ENCODE data around the gene C17orf100.

Gene C17orf100

DNA sequence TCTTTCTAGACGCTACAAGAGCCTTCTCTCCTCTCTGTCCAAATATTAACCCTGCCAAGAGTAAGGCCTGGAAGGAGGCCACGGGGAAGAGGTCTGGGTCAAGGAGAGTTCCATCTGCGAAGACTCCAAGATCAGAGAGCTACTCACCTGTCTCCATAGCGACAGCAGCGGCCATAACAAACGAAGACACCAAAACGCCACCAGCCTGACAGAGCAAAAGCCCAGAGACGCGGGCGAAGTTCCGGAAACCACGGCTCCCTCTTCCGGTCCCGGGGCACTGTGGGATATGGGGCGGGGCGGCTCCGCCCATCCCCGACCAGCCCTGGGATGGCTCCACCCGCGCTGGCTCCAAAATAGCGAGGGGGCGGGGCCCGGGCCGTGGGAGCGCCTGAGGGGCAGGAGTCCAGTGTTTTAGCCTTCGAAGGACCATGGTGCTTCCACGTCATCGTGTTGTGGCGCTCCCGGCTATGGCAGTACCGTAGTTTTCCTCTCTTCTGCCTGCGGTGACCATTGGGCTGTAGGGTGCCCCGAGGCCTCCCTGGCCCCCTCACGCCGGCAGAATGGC lies at the start of gene C17orf100, which contains the start of gene MED31:
C17orf100 (plus strand) TSS at position 409 of the 565 bp plus-strand sequence; CDS start at position 561, 152 bp downstream.
MED31 (minus strand) TSS at position 252 of the 565 bp plus-strand sequence; CDS start at position 175, 77 bp downstream.
- H3K27me3 ChIP-seq (ENCODE audit: control insufficient read depth, insufficient read depth, low read length), result peaks cover 3% of the 10 kb centered on the region
- H3K9ac ChIP-seq (ENCODE audit: low read length), result peak within 1 kb of the TSS; percentile 50
- peaks cover 2% of the 10 kb centered on the region for H3K36me3 ChIP-seq (ENCODE audit: control insufficient read depth, insufficient read depth, low read length)
- H3K4me3 ChIP-seq (ENCODE audit: low read length), result peak within 1 kb of the TSS; percentile 90
- peaks cover 13% of the 10 kb centered on the region for H3K4me1 ChIP-seq (ENCODE audit: control insufficient read depth, insufficient read depth, low read length)
- peak within 1 kb of the TSS; percentile 89 for H3K27ac ChIP-seq (ENCODE audit: low read depth, low read length)

DNA sequence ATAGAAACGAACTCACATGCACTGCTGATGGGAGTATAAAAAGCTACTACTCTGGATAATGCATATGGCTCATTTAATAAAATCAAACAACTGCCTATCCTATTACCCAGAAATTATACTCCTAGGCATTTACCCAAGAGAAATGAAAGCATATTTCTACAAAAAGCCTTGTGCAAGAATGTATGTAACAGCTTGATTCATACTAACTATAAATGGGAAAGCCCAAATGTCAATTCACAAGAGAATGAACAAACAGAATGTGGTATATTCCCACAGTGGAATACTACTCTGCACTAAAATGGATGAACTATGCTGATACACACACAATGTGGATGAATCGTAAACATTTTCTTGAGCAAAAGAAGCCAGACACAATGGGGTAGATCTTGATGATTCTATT lies 49.4 kb upstream of the C17orf100 start:
- Histone ChIP-seq H3K9ac (ENCODE audit: low read length) (no peak overlapping the region), H3K4me1 (ENCODE audit: control insufficient read depth, insufficient read depth, low read length) (peaks cover 2% of the 10 kb centered on the region), H3K27me3 (ENCODE audit: control insufficient read depth, insufficient read depth, low read length) (no peaks in the 10 kb centered on the region), H3K36me3 (ENCODE audit: control insufficient read depth, insufficient read depth, low read length) (peaks cover 12% of the 10 kb centered on the region), H3K27ac (ENCODE audit: low read depth, low read length) (no peak overlapping the region), H3K4me3 (ENCODE audit: low read length) (no peak overlapping the region)

DNA sequence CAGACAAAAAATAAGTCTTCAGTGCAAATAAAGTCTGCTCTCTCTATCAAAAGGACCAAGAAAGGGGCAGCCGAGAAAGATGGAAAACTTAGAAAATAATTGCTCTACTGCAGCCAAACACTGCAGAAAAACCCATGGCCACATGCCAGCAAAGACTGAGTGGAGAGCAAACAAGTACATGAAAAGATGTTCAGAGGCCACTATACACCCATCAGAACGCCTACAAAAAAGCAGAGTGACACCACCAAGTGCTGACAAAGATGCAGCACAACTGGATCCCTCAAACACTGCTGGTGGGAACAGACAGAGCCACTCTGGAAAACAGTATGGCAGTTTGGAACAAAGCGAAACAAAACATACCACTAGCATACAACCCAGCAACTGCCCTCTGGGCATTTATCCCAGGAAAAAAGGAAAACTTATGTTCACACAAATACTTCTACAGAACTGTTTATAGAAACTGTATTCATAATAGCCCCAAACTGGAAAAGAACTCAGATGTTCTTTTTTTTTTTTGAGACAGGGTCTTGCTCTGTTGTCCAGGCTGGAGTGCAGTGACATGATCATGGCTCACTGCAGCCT lies 47.7 kb upstream of the C17orf100 start:
- Histone ChIP-seq H3K36me3 (ENCODE audit: control insufficient read depth, insufficient read depth, low read length) (peaks cover 24% of the 10 kb centered on the region), H3K27ac (ENCODE audit: low read depth, low read length) (no peak overlapping the region)

DNA sequence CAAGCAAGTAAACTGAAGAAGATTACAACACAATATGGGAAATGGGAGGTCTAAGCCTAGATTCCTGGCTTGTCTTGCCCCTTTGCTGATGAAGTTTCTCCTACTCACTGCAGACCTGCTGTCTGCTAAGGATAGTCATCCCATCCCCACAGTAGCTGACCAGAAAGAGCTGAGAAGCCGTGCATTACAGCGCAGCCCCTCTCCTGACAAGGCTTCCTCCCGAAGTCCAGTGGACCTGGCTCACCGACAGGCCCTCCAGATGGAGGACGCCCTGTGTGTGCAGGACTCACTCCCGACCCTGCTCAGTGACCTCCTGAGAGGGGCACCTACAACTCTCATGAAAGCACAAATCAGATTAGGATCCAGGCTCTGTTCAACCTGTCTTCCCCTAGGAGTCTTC lies 46.4 kb upstream of the C17orf100 start:
- Histone ChIP-seq H3K27me3 (ENCODE audit: control insufficient read depth, insufficient read depth, low read length) (no peaks in the 10 kb centered on the region), H3K36me3 (ENCODE audit: control insufficient read depth, insufficient read depth, low read length) (peaks cover 35% of the 10 kb centered on the region), H3K27ac (ENCODE audit: low read depth, low read length) (no peak overlapping the region), H3K4me1 (ENCODE audit: control insufficient read depth, insufficient read depth, low read length) (no peaks in the 10 kb centered on the region), H3K9ac (ENCODE audit: low read length) (no peak overlapping the region), H3K4me3 (ENCODE audit: low read length) (no peak overlapping the region)

More for the DNA sequence above, 47.7 kb upstream of the C17orf100 start:
- Histone ChIP-seq H3K4me1 (ENCODE audit: control insufficient read depth, insufficient read depth, low read length) (no peaks in the 10 kb centered on the region), H3K27me3 (ENCODE audit: control insufficient read depth, insufficient read depth, low read length) (no peaks in the 10 kb centered on the region), H3K9ac (ENCODE audit: low read length) (no peak overlapping the region), H3K4me3 (ENCODE audit: low read length) (no peak overlapping the region)

DNA sequence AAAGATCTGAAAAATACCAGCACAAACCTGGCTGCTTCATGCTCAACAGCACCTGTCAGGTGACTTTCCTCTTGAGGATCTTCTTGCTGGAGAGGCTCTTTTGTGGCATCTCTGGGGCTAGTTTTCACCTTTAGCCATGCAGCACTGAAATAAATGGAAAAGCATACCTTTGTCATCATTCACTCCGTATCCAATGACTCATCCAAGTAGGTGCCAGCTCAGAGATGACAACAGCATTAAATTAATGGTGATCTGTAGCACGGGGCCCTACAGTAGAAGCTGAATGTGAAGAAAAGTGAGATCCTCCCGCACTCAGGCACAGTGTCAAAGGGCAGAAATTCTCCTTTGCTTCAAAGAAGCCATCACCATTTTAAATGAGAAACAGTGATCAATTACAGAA lies 43.2 kb upstream of the C17orf100 start:
- Histone ChIP-seq H3K9ac (ENCODE audit: low read length) (no peak overlapping the region), H3K4me3 (ENCODE audit: low read length) (no peak overlapping the region), H3K36me3 (ENCODE audit: control insufficient read depth, insufficient read depth, low read length) (peaks cover 37% of the 10 kb centered on the region), H3K27ac (ENCODE audit: low read depth, low read length) (no peak overlapping the region), H3K27me3 (ENCODE audit: control insufficient read depth, insufficient read depth, low read length) (no peaks in the 10 kb centered on the region), H3K4me1 (ENCODE audit: control insufficient read depth, insufficient read depth, low read length) (no peaks in the 10 kb centered on the region)

DNA sequence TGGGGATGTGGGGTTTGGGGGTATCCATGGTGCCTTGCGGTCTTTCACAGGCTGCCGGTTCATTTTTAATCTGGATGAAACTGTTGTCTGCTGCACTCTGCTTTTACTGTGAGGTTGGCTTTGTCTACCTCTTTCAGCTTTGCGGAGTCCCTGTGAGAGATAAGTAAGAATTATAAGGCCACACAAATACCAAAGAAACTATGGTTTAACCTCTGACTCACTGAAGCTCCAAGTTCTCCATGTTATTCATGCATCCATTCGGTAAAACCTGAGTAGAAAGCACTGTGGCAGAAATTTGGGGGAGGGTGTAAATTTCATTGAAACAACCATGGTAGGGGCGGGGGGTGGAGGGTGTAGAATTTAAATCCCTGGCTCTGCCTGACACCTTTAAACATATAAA lies 41.6 kb upstream of the C17orf100 start:
- Histone ChIP-seq H3K4me3 (ENCODE audit: low read length) (no peak overlapping the region), H3K4me1 (ENCODE audit: control insufficient read depth, insufficient read depth, low read length) (no peaks in the 10 kb centered on the region), H3K36me3 (ENCODE audit: control insufficient read depth, insufficient read depth, low read length) (peaks cover 37% of the 10 kb centered on the region), H3K27me3 (ENCODE audit: control insufficient read depth, insufficient read depth, low read length) (no peaks in the 10 kb centered on the region), H3K27ac (ENCODE audit: low read depth, low read length) (no peak overlapping the region), H3K9ac (ENCODE audit: low read length) (no peak overlapping the region)

DNA sequence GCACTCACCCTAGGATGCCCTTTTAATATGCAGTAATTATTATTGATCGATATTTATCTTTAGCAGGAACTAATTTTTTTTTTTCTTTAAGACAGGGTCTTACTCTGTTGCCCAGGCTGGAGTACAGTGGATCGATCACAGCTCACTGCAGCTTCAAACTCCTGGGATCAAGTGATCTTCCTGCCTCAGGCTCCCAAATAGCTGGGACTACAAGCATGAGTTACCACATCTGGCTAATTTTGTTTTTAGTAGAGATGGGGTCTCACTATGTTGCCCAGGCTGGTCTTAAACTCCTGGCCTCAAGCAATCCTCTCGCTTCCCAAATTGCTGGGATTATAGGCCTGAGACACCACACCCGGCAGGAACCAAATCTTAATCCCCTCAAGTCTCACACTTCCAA lies 40.3 kb upstream of the C17orf100 start:
- Histone ChIP-seq H3K27me3 (ENCODE audit: control insufficient read depth, insufficient read depth, low read length) (no peaks in the 10 kb centered on the region), H3K27ac (ENCODE audit: low read depth, low read length) (no peak overlapping the region), H3K9ac (ENCODE audit: low read length) (no peak overlapping the region), H3K4me3 (ENCODE audit: low read length) (no peak overlapping the region), H3K4me1 (ENCODE audit: control insufficient read depth, insufficient read depth, low read length) (no peaks in the 10 kb centered on the region), H3K36me3 (ENCODE audit: control insufficient read depth, insufficient read depth, low read length) (peaks cover 28% of the 10 kb centered on the region)

DNA sequence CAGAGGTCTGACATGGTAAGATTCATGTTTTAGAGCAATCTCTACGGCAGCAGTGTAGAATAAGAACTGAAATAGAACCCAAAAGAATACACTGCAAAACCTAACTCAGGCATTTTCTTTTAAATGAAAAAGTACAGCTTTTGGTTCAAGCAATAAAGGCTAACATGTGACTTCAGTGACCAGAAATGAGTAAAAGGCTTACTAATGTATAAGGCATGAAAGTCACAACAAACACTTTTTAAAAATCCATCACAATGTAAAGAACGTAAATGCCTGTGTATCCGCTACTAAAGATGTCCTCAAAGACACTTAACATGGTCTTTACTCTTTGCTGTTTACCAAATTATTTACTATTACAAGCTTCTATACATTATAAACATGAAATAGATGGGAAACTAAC lies 27.6 kb upstream of the C17orf100 start:
- Histone ChIP-seq H3K9ac (ENCODE audit: low read length) (no peak overlapping the region), H3K27ac (ENCODE audit: low read depth, low read length) (no peak overlapping the region), H3K27me3 (ENCODE audit: control insufficient read depth, insufficient read depth, low read length) (no peaks in the 10 kb centered on the region), H3K4me1 (ENCODE audit: control insufficient read depth, insufficient read depth, low read length) (peaks cover 3% of the 10 kb centered on the region), H3K4me3 (ENCODE audit: low read length) (no peak overlapping the region), H3K36me3 (ENCODE audit: control insufficient read depth, insufficient read depth, low read length) (peaks cover 6% of the 10 kb centered on the region)

DNA sequence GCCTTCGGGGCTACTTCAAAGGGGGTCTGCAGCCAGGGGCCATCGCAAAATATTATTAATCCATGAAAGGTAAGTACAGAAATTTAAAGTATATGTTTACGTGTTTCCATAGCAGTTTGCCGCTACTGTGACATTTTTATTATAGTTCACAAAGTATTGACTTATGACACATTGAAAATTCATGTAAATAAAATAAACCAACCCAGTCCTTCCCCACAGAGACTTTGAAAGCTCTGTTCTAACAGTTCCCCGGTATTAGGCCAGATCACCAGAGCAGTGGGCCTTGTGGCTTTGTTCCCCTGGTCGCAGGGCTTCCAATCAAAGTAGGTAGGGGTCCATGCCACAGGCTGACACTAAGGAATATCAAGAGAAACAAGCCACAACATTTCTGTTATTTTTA lies 24.9 kb upstream of the C17orf100 start:
- Histone ChIP-seq H3K9ac (ENCODE audit: low read length) (no peak overlapping the region), H3K4me3 (ENCODE audit: low read length) (no peak overlapping the region), H3K36me3 (ENCODE audit: control insufficient read depth, insufficient read depth, low read length) (peaks cover 1% of the 10 kb centered on the region), H3K4me1 (ENCODE audit: control insufficient read depth, insufficient read depth, low read length) (no peaks in the 10 kb centered on the region), H3K27ac (ENCODE audit: low read depth, low read length) (no peak overlapping the region), H3K27me3 (ENCODE audit: control insufficient read depth, insufficient read depth, low read length) (no peaks in the 10 kb centered on the region)

DNA sequence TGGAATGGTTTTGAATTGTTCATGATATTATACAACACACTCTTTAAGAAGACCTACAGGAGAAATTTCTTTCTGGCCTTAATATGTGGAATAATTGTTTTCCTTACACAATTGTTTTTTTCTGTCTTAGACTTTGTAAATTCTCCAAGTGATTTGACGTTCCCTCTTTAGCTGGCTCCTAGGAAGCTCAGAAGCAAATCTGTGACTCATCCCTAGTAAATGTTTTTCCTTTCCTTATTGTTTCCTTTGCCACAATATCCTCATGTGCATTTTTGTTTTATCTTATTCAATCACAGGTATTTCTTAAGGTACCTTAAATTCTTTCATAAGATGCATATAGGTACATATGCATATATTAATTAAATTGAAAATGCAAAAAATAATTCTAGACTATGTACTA lies 24.5 kb upstream of the C17orf100 start:
- Histone ChIP-seq H3K4me3 (ENCODE audit: low read length) (no peak overlapping the region), H3K36me3 (ENCODE audit: control insufficient read depth, insufficient read depth, low read length) (no peaks in the 10 kb centered on the region), H3K9ac (ENCODE audit: low read length) (no peak overlapping the region), H3K27ac (ENCODE audit: low read depth, low read length) (no peak overlapping the region), H3K4me1 (ENCODE audit: control insufficient read depth, insufficient read depth, low read length) (no peaks in the 10 kb centered on the region), H3K27me3 (ENCODE audit: control insufficient read depth, insufficient read depth, low read length) (no peaks in the 10 kb centered on the region)

DNA sequence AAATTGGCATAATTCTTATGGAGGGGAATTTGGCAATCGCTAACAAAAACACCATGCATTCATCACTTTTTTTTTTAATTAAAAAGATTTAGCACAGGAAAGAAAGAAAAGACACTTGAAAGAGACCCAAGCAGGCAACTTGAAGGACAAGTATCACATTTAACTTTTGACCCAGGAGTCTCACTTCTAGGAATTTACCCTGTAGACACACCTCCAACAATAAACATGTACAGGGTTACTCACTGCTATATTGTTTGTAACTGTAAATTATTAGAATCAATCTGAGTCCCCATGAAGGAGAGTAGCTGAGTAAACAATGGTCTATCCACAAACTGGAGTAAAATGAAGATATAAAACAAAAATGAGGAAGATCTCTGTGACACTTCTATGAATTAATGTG lies 21.2 kb upstream of the C17orf100 start:
- H3K27ac ChIP-seq (ENCODE audit: low read depth, low read length), result no peak overlapping the region
- H3K36me3 ChIP-seq (ENCODE audit: control insufficient read depth, insufficient read depth, low read length), result peaks cover 3% of the 10 kb centered on the region
- H3K9ac ChIP-seq (ENCODE audit: low read length), result no peak overlapping the region
- no peak overlapping the region for H3K4me3 ChIP-seq (ENCODE audit: low read length)
- no peaks in the 10 kb centered on the region for H3K27me3 ChIP-seq (ENCODE audit: control insufficient read depth, insufficient read depth, low read length)
- H3K4me1 ChIP-seq (ENCODE audit: control insufficient read depth, insufficient read depth, low read length), result no peaks in the 10 kb centered on the region

DNA sequence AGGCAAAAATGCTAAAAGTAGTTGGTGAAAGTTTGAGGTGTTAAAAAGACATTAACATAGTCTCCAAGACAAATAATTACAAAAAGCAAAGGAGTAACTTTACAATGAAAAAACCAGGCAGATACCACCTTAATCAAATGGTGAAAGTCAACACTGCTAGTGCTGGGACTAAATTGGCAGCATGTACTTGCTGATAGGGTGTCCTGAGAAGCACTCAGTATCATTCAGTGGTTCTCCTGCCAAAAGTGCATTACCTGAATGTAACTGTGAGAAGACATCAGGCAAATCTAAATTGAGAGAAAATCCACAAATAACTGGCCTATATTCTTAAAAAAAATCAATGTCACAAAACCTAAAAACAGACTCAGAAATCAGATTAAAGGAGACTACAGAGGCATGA lies 19.0 kb upstream of the C17orf100 start:
- Histone ChIP-seq H3K36me3 (ENCODE audit: control insufficient read depth, insufficient read depth, low read length) (peaks cover 3% of the 10 kb centered on the region), H3K27me3 (ENCODE audit: control insufficient read depth, insufficient read depth, low read length) (no peaks in the 10 kb centered on the region), H3K4me3 (ENCODE audit: low read length) (no peak overlapping the region), H3K4me1 (ENCODE audit: control insufficient read depth, insufficient read depth, low read length) (no peaks in the 10 kb centered on the region), H3K27ac (ENCODE audit: low read depth, low read length) (no peak overlapping the region), H3K9ac (ENCODE audit: low read length) (no peak overlapping the region)

DNA sequence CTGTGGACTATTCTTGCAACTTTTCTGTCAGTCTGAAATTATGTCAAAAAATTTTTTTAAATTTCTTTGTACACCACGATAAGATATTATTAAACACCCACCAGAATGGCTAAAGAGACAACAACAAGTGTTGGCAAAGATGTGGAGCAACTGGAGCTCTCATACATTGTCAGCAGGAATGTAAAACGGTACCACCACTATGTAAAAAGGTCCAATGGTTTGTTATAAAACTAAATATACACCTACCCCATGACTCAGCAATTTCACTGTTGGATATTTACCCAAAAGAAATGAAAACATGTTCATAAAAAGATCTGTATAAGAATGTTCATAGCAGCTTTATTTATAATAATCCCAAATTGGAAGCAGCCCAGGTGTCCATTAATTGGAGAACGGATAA lies 18.3 kb upstream of the C17orf100 start:
- Histone ChIP-seq H3K4me1 (ENCODE audit: control insufficient read depth, insufficient read depth, low read length) (no peaks in the 10 kb centered on the region), H3K36me3 (ENCODE audit: control insufficient read depth, insufficient read depth, low read length) (peaks cover 3% of the 10 kb centered on the region), H3K9ac (ENCODE audit: low read length) (no peak overlapping the region), H3K27ac (ENCODE audit: low read depth, low read length) (no peak overlapping the region), H3K27me3 (ENCODE audit: control insufficient read depth, insufficient read depth, low read length) (no peaks in the 10 kb centered on the region), H3K4me3 (ENCODE audit: low read length) (no peak overlapping the region)

Data from rectal smooth muscle tissue (tissue), 1 donor.